Esophagus (tissue), 2 donors: ENCODE measurements around the gene CACUL1. TPM values are rescaled to one million over a fixed set of nuclear protein-coding genes. Genes with fewer than 3 reads are reported as not detected.

Source experiments
- H3K27ac ChIP-seq, 2 donors: one replicate each; pipeline ENCODE4 v1.5.1; 2013; ENCODE audit warnings: low read depth in 2 of 2, mild to moderate bottlenecking in 2 of 2, inconsistent platforms in 1 of 2, low read length in 1 of 2, moderate library complexity in 1 of 2
- H3K27me3 ChIP-seq, 2 donors: one replicate each; pipeline ENCODE4 v1.6.1; 2013; ENCODE audit warnings: low read length in 2 of 2, control low read depth in 1 of 2, mild to moderate bottlenecking in 1 of 2; ENCODE audit not compliant: insufficient read depth in 2 of 2, control insufficient read depth in 1 of 2
- H3K36me3 ChIP-seq, 2 donors: one replicate each; pipeline ENCODE4 v1.6.1; 2013; ENCODE audit warnings: low read length in 1 of 2; ENCODE audit not compliant: control insufficient read depth in 2 of 2, insufficient read depth in 2 of 2
- H3K4me1 ChIP-seq, 2 donors: one replicate each; pipeline ENCODE4 v1.6.1; 2013; ENCODE audit warnings: low read length in 1 of 2; ENCODE audit not compliant: control insufficient read depth in 2 of 2, insufficient read depth in 2 of 2
- H3K4me3 ChIP-seq, 2 donors: one replicate each; pipeline ENCODE4 v1.5.1; 2013; ENCODE audit warnings: low read length in 2 of 2, mild to moderate bottlenecking in 2 of 2, low read depth in 1 of 2, moderate library complexity in 1 of 2
- H3K9me3 ChIP-seq, 2 donors: one replicate each; pipeline ENCODE4 v1.6.1; 2013; ENCODE audit warnings: mild to moderate bottlenecking in 2 of 2, low read depth in 1 of 2, low read length in 1 of 2, moderate library complexity in 1 of 2; ENCODE audit not compliant: control insufficient read depth in 2 of 2, insufficient read depth in 1 of 2
- WGBS, 2 donors: extraction: QIAGEN DNeasy Blood & Tissue Kit; methylation state at CpG; one replicate each; pipeline ENCODE4 v1.1.7; 2013; 5-methylcytosine and 5-hydroxymethylcytosine counted together
- polyA plus RNA-seq, 2 donors: library from polyadenylated mRNA; stranded (reverse); fragments of 200-250 nt; gene quantifications; one replicate each; pipeline ENCODE4 v1.2.3, GENCODE V29; 2013
- donor health status: healthy with polysubstance abuse.
- donor health status: Bipolar disorder and iron deficiency.

The CACUL1 gene
- polyA plus RNA-seq, 2 donors: 6.5 to 6.9 TPM

DNA sequence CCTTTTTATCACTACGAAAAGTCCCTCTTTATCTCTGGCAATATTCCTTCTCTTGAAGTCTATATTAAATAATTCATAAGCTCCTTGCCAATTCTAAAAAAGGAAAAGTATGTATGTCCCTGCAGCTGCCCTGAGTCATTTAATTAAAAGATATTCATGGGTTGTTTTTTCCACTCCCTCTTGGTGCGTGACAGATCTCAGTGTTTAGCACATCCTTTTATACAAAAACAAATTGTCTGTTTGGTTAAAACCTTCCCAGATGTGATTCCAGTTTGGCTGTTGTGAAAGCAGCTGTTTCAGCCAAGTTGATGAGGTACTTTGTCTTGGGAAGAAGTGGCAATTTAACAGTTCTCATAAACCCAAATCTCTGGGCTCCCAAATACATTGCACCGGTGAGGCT is 125.6 kb downstream of the CACUL1 start:
- H3K27ac ChIP-seq: peak overlapping the region in 1 of 2 donors; percentile 37
- no peak overlapping the region for H3K4me3 ChIP-seq
- H3K36me3 ChIP-seq: no peaks in the 10 kb centered on the region
- peaks cover 0 to 2% of the 10 kb centered on the region in 2 donors for H3K4me1 ChIP-seq
- H3K27me3 ChIP-seq: no peaks in the 10 kb centered on the region
- H3K9me3 ChIP-seq: no peaks in the 10 kb centered on the region
- 23 to 44% methylated on average over 3 of the region's 3 CpGs for WGBS, 2 donors

DNA sequence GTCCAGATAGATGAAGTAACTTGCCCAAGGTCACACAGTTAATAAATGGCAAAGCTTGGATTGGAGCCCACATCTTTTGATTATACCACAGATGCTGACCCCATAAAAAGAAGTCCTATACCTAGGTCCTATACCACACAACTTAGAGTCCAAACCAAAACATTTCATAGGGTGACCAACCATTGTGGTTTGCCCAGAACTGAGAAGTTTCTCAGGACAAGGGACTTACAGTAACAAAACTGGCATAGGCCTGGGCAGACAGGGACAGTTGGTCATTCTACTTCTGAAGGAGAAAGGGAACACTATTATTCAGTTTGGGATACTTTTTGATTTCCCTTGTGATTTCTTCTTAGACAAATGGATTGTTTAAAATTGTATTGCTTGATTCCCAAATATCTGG is 126.4 kb downstream of the CACUL1 start:
- Histone ChIP-seq H3K27ac (peak overlapping the region; percentile 15 to 58), H3K4me3 (no peak overlapping the region), H3K4me1 (peaks cover 0 to 2% of the 10 kb centered on the region in 2 donors), H3K27me3 (no peaks in the 10 kb centered on the region), H3K36me3 (no peaks in the 10 kb centered on the region), H3K9me3 (no peaks in the 10 kb centered on the region)

- Histone ChIP-seq H3K9me3 (no peaks in the 10 kb centered on the region), H3K4me3 (no peak overlapping the region), H3K4me1 (peaks cover 0 to 2% of the 10 kb centered on the region in 2 donors), H3K36me3 (no peaks in the 10 kb centered on the region), H3K27me3 (no peaks in the 10 kb centered on the region), H3K27ac (no peak overlapping the region)
- 66 to 77% methylated on average over 3 of the region's 3 CpGs for WGBS, 2 donors
Observed at GRCh38 chr10:118626953-118627352, 127.8 kb downstream of the CACUL1 start.

Other genes with a start within 250 kb of the CACUL1 start
- under 1 TPM in 1 of 2 donors, not detected in 1; 0.01 TPM for gene PRLHR, start 159.3 kb downstream of the CACUL1 start, polyA plus RNA-seq